ENCODE data around the gene FRZB.

The FRZB gene, protein sequence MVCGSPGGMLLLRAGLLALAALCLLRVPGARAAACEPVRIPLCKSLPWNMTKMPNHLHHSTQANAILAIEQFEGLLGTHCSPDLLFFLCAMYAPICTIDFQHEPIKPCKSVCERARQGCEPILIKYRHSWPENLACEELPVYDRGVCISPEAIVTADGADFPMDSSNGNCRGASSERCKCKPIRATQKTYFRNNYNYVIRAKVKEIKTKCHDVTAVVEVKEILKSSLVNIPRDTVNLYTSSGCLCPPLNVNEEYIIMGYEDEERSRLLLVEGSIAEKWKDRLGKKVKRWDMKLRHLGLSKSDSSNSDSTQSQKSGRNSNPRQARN

GRCh38 chr2:182866461-182867406 is at the start of gene FRZB:
Gene FRZB (minus strand): TSS chr2:182866637. CDS start chr2:182866552, 85 bp downstream.
- Mint-ChIP-seq H3K4me3 (peak within 1 kb of the TSS; percentile 70), H3K36me3 (no peaks in the 10 kb centered on the region), H3K27ac (no peak within 1 kb of the TSS), H3K27me3 (peaks cover 52 to 63% of the 10 kb centered on the region in 2 donors), H3K4me1 (peaks cover 15 to 22% of the 10 kb centered on the region in 2 donors), H3K9me3 (no peaks in the 10 kb centered on the region)
- DNase-seq: no peak
- peak; percentile 54 for ATAC-seq (replicated peaks)

GRCh38 chr2:182915369-182916326 is 49.2 kb upstream of the FRZB start:
- no peak overlapping the region for H3K4me3 Mint-ChIP-seq
- no peak for DNase-seq

DNA sequence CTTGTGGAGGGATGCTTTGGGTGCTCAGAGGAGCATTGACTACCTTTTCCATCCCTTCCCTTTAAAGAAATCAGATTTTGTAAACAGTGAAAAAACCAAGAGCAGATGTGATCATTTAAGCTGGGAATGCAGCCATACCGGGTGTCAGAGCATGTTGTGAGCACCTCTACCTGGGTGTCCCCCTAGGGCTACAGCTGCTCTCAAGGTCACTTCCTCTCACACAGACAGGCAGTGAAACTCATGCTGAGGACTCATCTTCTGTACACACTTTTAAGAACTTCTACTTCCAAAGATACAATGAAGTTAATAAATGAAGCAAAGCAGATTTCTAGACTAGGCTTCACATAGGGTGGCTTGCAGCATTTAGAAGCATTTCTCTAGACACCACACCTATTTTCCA is 48.4 kb upstream of the FRZB start:
- ATAC-seq (replicated peaks) (no peak), DNase-seq (no peak)
- no peaks in the 10 kb centered on the region for H3K4me1 Mint-ChIP-seq
- H3K9me3 Mint-ChIP-seq: no peaks in the 10 kb centered on the region
- no peaks in the 10 kb centered on the region for H3K36me3 Mint-ChIP-seq
- no peak overlapping the region for H3K4me3 Mint-ChIP-seq
- H3K27ac Mint-ChIP-seq: no peak overlapping the region
- peaks cover 0 to 9% of the 10 kb centered on the region in 2 donors for H3K27me3 Mint-ChIP-seq

More at GRCh38 chr2:182915369-182916326, 49.2 kb upstream of the FRZB start:
- H3K36me3 Mint-ChIP-seq: no peaks in the 10 kb centered on the region
- H3K27me3 Mint-ChIP-seq: peaks cover 0 to 9% of the 10 kb centered on the region in 2 donors
- no peak for ATAC-seq (replicated peaks)
- no peaks in the 10 kb centered on the region for H3K9me3 Mint-ChIP-seq
- no peak overlapping the region for H3K27ac Mint-ChIP-seq
- H3K4me1 Mint-ChIP-seq: no peaks in the 10 kb centered on the region

GRCh38 chr2:182913064-182913463 is 46.6 kb upstream of the FRZB start:
- no peak overlapping the region for H3K4me3 Mint-ChIP-seq
- H3K36me3 Mint-ChIP-seq: no peaks in the 10 kb centered on the region
- H3K27me3 Mint-ChIP-seq: peaks cover 0 to 9% of the 10 kb centered on the region in 2 donors
- ATAC-seq (replicated peaks) (no peak), DNase-seq (no peak)
- H3K9me3 Mint-ChIP-seq: no peaks in the 10 kb centered on the region
- H3K27ac Mint-ChIP-seq: no peak overlapping the region
- H3K4me1 Mint-ChIP-seq: no peaks in the 10 kb centered on the region

DNA sequence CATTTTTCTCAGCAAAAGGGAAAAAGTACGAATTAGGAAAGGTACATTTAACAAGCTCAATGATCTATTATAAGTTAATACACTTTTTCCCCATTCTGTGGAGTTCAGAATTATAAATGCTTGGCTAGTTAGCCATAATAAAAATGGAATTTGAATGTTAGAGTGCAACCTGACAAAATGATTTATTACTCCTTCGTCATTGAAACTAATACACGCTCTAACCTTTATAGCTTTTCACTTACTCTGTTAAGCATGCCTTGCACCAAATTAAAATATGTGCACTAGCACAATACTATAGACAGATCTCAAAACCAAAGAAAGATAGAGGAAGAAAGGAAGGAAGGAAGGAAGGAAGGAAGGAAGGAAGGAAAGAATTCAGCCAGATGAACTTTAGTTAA is 46.1 kb upstream of the FRZB start:
- Mint-ChIP-seq H3K36me3 (no peaks in the 10 kb centered on the region), H3K27me3 (peaks cover 0 to 9% of the 10 kb centered on the region in 2 donors), H3K4me1 (no peaks in the 10 kb centered on the region), H3K27ac (no peak overlapping the region), H3K4me3 (no peak overlapping the region), H3K9me3 (no peaks in the 10 kb centered on the region)
- DNase-seq (no peak), ATAC-seq (replicated peaks) (no peak)

- Mint-ChIP-seq H3K27me3 (peaks cover 0 to 9% of the 10 kb centered on the region in 2 donors), H3K4me1 (no peaks in the 10 kb centered on the region), H3K4me3 (no peak overlapping the region), H3K27ac (no peak overlapping the region), H3K9me3 (no peaks in the 10 kb centered on the region), H3K36me3 (no peaks in the 10 kb centered on the region)
- ATAC-seq (replicated peaks) (no peak), DNase-seq (no peak)
Observed at GRCh38 chr2:182911813-182912517, 45.5 kb upstream of the FRZB start.

DNA sequence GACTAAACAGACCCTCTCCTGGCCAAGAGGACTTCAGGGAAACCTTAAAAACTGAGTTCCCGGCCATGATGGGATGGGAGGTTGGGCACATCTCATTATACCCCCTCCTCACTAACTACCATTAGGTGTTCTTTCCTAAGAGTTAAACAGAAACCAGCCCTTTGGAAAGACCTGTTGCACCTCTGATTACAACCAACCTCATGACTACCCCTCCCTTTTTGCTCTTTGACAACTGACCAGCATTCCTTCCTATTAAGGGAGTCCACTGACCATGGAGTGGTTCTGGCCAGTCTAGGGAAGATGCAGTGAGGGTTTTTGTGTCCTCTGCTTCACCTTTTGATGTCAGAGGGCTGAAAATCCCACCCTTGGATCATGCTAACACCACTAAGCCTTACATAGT is 44.5 kb upstream of the FRZB start:
- Mint-ChIP-seq H3K27me3 (peaks cover 0 to 6% of the 10 kb centered on the region in 2 donors), H3K4me3 (no peak overlapping the region), H3K36me3 (no peaks in the 10 kb centered on the region), H3K9me3 (no peaks in the 10 kb centered on the region), H3K4me1 (no peaks in the 10 kb centered on the region), H3K27ac (no peak overlapping the region)
- ATAC-seq (replicated peaks) (no peak), DNase-seq (no peak)

DNA sequence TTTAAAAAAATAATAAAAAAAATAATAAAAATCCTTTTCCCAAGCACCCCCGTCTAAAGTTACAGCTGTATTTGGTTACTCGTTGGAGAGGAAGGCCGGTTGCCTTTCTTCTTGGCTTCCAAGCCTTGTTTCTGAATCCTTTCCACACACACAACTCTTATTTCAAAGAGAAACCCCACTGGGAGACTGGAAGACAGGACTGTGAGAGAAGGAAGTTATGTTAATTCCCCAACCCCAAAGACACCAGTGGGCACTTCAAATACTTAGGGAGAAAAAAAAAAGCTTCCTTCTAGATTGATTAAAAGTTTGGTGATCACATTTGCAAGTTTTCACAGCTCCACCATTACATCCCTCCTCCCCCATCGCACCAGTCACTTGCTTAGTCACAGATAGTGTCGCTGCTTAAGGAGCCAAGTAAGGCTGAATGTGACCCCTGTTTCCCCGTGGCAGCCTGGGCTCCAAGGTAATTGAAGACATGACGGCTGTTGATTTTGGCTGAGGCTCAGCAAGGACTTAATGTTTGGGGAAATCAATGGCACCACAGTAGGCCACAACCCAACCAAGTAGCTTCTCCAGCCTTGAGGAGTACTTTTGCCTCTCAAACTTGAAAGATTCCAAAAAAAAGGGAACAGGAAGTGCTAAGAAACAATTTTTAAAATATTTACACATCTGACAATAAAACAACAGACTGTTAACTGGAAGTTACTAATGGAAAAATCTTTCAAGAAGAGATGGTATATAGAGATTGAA is 40.8 kb upstream of the FRZB start:
- no peaks in the 10 kb centered on the region for H3K27me3 Mint-ChIP-seq
- no peak overlapping the region for H3K27ac Mint-ChIP-seq
- H3K36me3 Mint-ChIP-seq: no peaks in the 10 kb centered on the region
- no peak overlapping the region for H3K4me3 Mint-ChIP-seq
- DNase-seq (no peak), ATAC-seq (replicated peaks) (no peak)
- H3K4me1 Mint-ChIP-seq: no peaks in the 10 kb centered on the region
- no peaks in the 10 kb centered on the region for H3K9me3 Mint-ChIP-seq

GRCh38 chr2:182906454-182906853 is 40.0 kb upstream of the FRZB start:
- H3K27ac Mint-ChIP-seq: no peak overlapping the region
- no peak for ATAC-seq (replicated peaks)
- no peaks in the 10 kb centered on the region for H3K27me3 Mint-ChIP-seq
- H3K4me3 Mint-ChIP-seq: no peak overlapping the region
- H3K9me3 Mint-ChIP-seq: no peaks in the 10 kb centered on the region
- no peaks in the 10 kb centered on the region for H3K36me3 Mint-ChIP-seq
- no peak for DNase-seq
- H3K4me1 Mint-ChIP-seq: no peaks in the 10 kb centered on the region

GRCh38 chr2:182904844-182905243 is 38.4 kb upstream of the FRZB start:
- no peak overlapping the region for H3K4me3 Mint-ChIP-seq
- H3K36me3 Mint-ChIP-seq: no peaks in the 10 kb centered on the region
- no peaks in the 10 kb centered on the region for H3K4me1 Mint-ChIP-seq
- H3K27me3 Mint-ChIP-seq: no peaks in the 10 kb centered on the region
- no peak for ATAC-seq (replicated peaks)
- no peaks in the 10 kb centered on the region for H3K9me3 Mint-ChIP-seq
- no peak overlapping the region for H3K27ac Mint-ChIP-seq
- no peak for DNase-seq

GRCh38 chr2:182903566-182903965 is 37.1 kb upstream of the FRZB start:
- Mint-ChIP-seq H3K27ac (no peak overlapping the region), H3K27me3 (no peaks in the 10 kb centered on the region), H3K4me3 (no peak overlapping the region), H3K36me3 (no peaks in the 10 kb centered on the region), H3K9me3 (no peaks in the 10 kb centered on the region), H3K4me1 (no peaks in the 10 kb centered on the region)
- DNase-seq: no peak
- no peak for ATAC-seq (replicated peaks)

DNA sequence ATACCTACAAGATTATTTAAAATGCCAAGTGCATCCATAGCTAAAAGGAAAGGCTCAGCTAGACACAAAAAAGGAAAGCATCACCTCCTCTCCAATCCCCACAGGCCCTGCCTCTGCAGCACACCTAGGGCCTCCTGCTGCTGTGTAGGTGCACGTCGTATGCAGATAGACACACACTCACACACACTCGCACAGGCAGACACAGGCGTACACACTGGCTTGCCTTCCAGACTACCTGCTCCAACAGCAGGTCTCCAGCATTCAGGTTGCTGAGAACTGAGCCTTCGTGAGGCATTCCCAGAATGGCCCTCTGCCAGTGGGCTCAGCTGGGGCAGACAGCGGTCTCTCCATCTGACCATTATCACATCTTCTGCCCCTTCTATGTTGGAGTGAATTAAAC is 35.3 kb upstream of the FRZB start:
- Mint-ChIP-seq H3K4me3 (no peak overlapping the region), H3K4me1 (no peaks in the 10 kb centered on the region), H3K9me3 (no peaks in the 10 kb centered on the region), H3K27me3 (no peaks in the 10 kb centered on the region), H3K27ac (no peak overlapping the region), H3K36me3 (no peaks in the 10 kb centered on the region)
- DNase-seq (no peak), ATAC-seq (replicated peaks) (peak in 1 of 2 donors; percentile 27)

GRCh38 chr2:182898718-182899117 is 32.3 kb upstream of the FRZB start:
- no peak overlapping the region for H3K27ac Mint-ChIP-seq

More at GRCh38 chr2:182898718-182899117, 32.3 kb upstream of the FRZB start:
- DNase-seq (no peak), ATAC-seq (replicated peaks) (no peak)
- Mint-ChIP-seq H3K9me3 (peaks cover 0 to 3% of the 10 kb centered on the region in 2 donors), H3K27me3 (no peaks in the 10 kb centered on the region), H3K36me3 (no peaks in the 10 kb centered on the region), H3K4me1 (no peaks in the 10 kb centered on the region), H3K4me3 (no peak overlapping the region)

Data from stimulated activated naive B cell treated with anti-CD40 and anti-IgM and Interleukin-4, amounts not matched to agents 10 μg/mL and 1 μg/mL and 100 μg/mL, for 72 hours (primary cell).